Measurements from ENCODE around the gene ECPAS. TPM values are rescaled to one million over a fixed set of nuclear protein-coding genes. Genes with fewer than 3 reads are reported as not detected.
"Not testable (repeated sequence)": the region's sequence is repeated elsewhere in the genome, so short reads cannot be mapped to it uniquely, and the experiment has no call there.

ECPAS gene
- total RNA-seq, 3 donors from 2014 or later (not counting 1 experiment from before 2014, with no cell fraction given), result 58.0 to 73.6 (median 70.7) TPM

GRCh38 chr9:111407813-111408212, 76.4 kb downstream of the ECPAS start:
- ATAC-seq (no peak), DNase-seq (no peak)
- Mint-ChIP-seq H3K4me1 (no peaks in the 10 kb centered on the region), H3K36me3 (peaks cover 28% of the 10 kb centered on the region), H3K9me3 (no peaks in the 10 kb centered on the region), H3K27me3 (ENCODE audit: low read depth in 2 of 2) (no peaks in the 10 kb centered on the region), H3K27ac (no peak overlapping the region), H3K4me3 (no peak overlapping the region)
- intact Hi-C loops (cut with micrococcal nuclease), result no loop called here
- WGBS (ENCODE audit: insufficient coverage), result 96% methylated on average over 3 of the region's 3 CpGs
- TF ChIP-seq CTCF (IDR thresholded peaks at IDR 0.05), result no peak
- peaks cover 59% of the 10 kb centered on the region for H3K36me3 ChIP-seq (ENCODE audit: control insufficient read depth, insufficient read depth, low read length)
- no peaks in the 10 kb centered on the region for H3K27me3 ChIP-seq (ENCODE audit: control insufficient read depth, insufficient read depth, low read length)
- H3K4me1 ChIP-seq (ENCODE audit: control insufficient read depth, insufficient read depth, low read length), result no peaks in the 10 kb centered on the region
- H3K9me3 ChIP-seq (ENCODE audit: control insufficient read depth, insufficient read depth, low read length), result no peaks in the 10 kb centered on the region
- no peak overlapping the region for H3K27ac ChIP-seq (ENCODE audit: low read length)
- no peak overlapping the region for H3K4me3 ChIP-seq (ENCODE audit: low read length)

- Mint-ChIP-seq H3K4me1 (peaks cover 0 to 7% of the 10 kb centered on the region in 2 donors), H3K27me3 (ENCODE audit: low read depth in 2 of 2) (no peaks in the 10 kb centered on the region), H3K36me3 (peaks cover 42% of the 10 kb centered on the region), H3K4me3 (no peak overlapping the region), H3K9me3 (peaks cover 3 to 6% of the 10 kb centered on the region in 2 donors), H3K27ac (no peak overlapping the region)
- Histone ChIP-seq H3K4me3 (ENCODE audit: low read length) (no peak overlapping the region), H3K36me3 (ENCODE audit: control insufficient read depth, insufficient read depth, low read length) (peaks cover 52% of the 10 kb centered on the region), H3K27ac (ENCODE audit: low read length) (no peak overlapping the region), H3K4me1 (ENCODE audit: control insufficient read depth, insufficient read depth, low read length) (no peaks in the 10 kb centered on the region), H3K27me3 (ENCODE audit: control insufficient read depth, insufficient read depth, low read length) (no peaks in the 10 kb centered on the region), H3K9me3 (ENCODE audit: control insufficient read depth, insufficient read depth, low read length) (peaks cover 9% of the 10 kb centered on the region)
- DNase-seq (no peak), ATAC-seq (peak in 1 of 3 donors; percentile 35)
- TF ChIP-seq CTCF (IDR thresholded peaks at IDR 0.05), result no peak
- intact Hi-C loops (cut with micrococcal nuclease), result no loop called here
Observed at GRCh38 chr9:111405701-111406100, 78.5 kb downstream of the ECPAS start.

- H3K27ac ChIP-seq (ENCODE audit: low read length); H3K9me3 ChIP-seq (ENCODE audit: control insufficient read depth, insufficient read depth, low read length); H3K27ac Mint-ChIP-seq; DNase-seq; H3K4me1 ChIP-seq (ENCODE audit: control insufficient read depth, insufficient read depth, low read length); H3K27me3 ChIP-seq (ENCODE audit: control insufficient read depth, insufficient read depth, low read length); H3K4me3 Mint-ChIP-seq; ATAC-seq; intact Hi-C loops (cut with micrococcal nuclease); H3K4me1 Mint-ChIP-seq; H3K27me3 Mint-ChIP-seq (ENCODE audit: low read depth in 2 of 2); H3K4me3 ChIP-seq (ENCODE audit: low read length): not testable (repeated sequence)
- over 99% methylated on average over 5 of the region's 5 CpGs for WGBS (ENCODE audit: insufficient coverage)
- Mint-ChIP-seq H3K9me3 (peaks cover 6 to 11% of the 10 kb centered on the region in 2 donors), H3K36me3 (peaks cover 49% of the 10 kb centered on the region)
- H3K36me3 ChIP-seq (ENCODE audit: control insufficient read depth, insufficient read depth, low read length), result peaks cover 40% of the 10 kb centered on the region
Observed at GRCh38 chr9:111401486-111401885, 82.7 kb downstream of the ECPAS start.

- DNase-seq, result no peak
- Histone ChIP-seq H3K36me3 (ENCODE audit: control insufficient read depth, insufficient read depth, low read length) (peaks cover 41% of the 10 kb centered on the region), H3K9me3 (ENCODE audit: control insufficient read depth, insufficient read depth, low read length) (peaks cover 9% of the 10 kb centered on the region), H3K27me3 (ENCODE audit: control insufficient read depth, insufficient read depth, low read length) (no peaks in the 10 kb centered on the region), H3K4me1 (ENCODE audit: control insufficient read depth, insufficient read depth, low read length) (no peaks in the 10 kb centered on the region), H3K27ac (ENCODE audit: low read length) (no peak overlapping the region), H3K4me3 (ENCODE audit: low read length) (no peak overlapping the region)
- no peak overlapping the region for H3K27ac Mint-ChIP-seq
- no peaks in the 10 kb centered on the region for H3K27me3 Mint-ChIP-seq (ENCODE audit: low read depth in 2 of 2)
- peaks cover 0 to 7% of the 10 kb centered on the region in 2 donors for H3K4me1 Mint-ChIP-seq
- no peak overlapping the region for H3K4me3 Mint-ChIP-seq
- no peak for TF ChIP-seq CTCF (IDR thresholded peaks at IDR 0.05)
- peaks cover 6 to 11% of the 10 kb centered on the region in 2 donors for H3K9me3 Mint-ChIP-seq
- intact Hi-C loops (cut with micrococcal nuclease), result no loop called here
- no peak for ATAC-seq
- H3K36me3 Mint-ChIP-seq, result peaks cover 42% of the 10 kb centered on the region
Observed at GRCh38 chr9:111400564-111400898, 83.7 kb downstream of the ECPAS start.

Measured in natural killer cell (primary cell).